ENCODE results near the gene DCDC2.
"Not testable (repeated sequence)": the region's sequence is repeated elsewhere in the genome, so short reads cannot be mapped to it uniquely, and the experiment has no call there.

DCDC2 gene

DNA sequence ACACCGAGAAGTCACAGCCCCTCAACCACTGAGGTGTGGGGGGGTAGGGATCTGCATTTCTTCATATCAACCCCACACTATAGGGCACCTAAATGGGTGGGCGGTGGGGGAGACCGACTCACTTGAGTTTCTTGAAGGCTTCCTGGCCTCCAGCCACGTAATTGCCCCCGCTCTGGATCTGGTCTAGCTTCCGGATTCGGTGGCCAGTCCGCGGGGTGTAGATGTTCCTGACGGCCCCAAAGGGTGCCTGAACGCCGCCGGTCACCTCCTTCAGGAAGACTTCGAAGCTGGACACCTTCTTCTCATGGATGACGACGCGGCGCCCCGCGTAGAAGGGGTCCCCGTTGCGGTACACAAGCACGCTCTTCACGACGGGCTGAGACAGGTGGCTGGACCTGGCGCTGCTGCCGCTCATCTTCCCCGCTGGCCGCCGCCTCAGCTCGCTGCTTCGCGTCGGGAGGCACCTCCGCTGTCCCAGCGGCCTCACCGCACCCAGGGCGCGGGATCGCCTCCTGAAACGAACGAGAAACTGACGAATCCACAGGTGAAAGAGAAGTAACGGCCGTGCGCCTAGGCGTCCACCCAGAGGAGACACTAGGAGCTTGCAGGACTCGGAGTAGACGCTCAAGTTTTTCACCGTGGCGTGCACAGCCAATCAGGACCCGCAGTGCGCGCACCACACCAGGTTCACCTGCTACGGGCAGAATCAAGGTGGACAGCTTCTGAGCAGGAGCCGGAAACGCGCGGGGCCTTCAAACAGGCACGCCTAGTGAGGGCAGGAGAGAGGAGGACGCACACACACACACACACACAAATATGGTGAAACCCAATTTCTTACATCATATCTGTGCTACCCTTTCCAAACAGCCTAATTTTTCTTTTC lies at the start of gene DCDC2:
DCDC2 (minus strand) TSS at position 724 of the 883 bp plus-strand sequence; CDS start at position 415, 309 bp downstream.
- DNase-seq = peak; percentile 36

- DNase-seq = no peak
Observed at GRCh38 chr6:24405262-24405661, 47.4 kb upstream of the DCDC2 start.

DNA sequence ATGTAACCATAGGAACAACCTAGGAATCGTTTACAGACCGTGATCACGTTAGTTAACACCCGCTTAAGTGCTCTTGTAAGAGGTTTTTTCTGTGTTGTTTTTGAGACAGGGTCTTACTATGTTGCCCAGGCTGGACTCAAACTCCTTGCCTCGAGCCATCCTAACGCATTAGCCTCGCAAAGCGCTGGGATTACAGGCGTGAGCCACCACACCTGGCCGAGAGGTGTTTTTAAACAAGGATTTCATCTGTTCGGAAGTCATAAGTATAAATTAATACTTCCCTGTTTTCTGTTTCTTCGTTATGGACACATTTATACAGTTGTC lies 45.6 kb upstream of the DCDC2 start:
- DNase-seq = no peak

DNA sequence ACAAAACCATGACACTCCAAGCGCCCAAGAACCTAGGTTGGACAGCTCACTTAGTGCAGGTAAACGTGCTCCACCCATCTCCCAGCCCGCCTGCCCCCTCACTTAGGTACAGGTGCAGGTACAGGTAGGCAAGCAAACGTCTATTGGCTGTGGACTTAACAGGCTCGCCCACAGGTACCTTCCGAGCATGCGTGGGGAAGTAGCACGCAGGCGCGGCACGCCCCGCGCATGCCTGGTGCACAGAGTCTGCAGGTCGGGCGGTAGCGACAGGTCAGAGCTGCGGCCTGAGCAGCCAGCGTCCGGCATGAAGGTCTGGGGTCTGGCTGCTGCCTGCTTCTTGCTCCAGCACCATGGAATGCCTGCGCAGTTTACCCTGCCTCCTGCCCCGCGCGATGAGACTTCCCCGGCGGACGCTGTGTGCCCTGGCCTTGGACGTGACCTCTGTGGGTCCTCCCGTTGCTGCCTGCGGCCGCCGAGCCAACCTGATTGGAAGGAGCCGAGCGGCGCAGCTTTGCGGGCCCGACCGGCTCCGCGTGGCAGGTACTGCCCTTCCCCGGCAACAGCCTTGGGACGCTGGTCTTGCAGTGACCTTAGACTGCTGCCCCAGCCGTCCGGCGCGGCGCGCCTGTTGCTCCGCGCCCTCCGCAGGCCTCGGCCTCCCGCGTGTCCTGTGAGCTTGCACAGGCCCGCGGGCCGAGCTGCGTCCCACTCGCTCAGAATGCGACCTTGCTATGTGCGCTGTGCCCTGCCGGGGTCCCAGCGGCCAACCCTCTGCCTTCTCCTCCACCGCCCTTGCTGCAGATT lies 45.0 kb upstream of the DCDC2 start, which contains the start of gene MRS2:
MRS2 (plus strand) TSS at position 240 of the 804 bp plus-strand sequence; CDS start at position 351, 111 bp downstream.
- DNase-seq = peak; percentile 84

GRCh38 chr6:24401458-24401857 lies 43.6 kb upstream of the DCDC2 start:
- no peak for DNase-seq

DNA sequence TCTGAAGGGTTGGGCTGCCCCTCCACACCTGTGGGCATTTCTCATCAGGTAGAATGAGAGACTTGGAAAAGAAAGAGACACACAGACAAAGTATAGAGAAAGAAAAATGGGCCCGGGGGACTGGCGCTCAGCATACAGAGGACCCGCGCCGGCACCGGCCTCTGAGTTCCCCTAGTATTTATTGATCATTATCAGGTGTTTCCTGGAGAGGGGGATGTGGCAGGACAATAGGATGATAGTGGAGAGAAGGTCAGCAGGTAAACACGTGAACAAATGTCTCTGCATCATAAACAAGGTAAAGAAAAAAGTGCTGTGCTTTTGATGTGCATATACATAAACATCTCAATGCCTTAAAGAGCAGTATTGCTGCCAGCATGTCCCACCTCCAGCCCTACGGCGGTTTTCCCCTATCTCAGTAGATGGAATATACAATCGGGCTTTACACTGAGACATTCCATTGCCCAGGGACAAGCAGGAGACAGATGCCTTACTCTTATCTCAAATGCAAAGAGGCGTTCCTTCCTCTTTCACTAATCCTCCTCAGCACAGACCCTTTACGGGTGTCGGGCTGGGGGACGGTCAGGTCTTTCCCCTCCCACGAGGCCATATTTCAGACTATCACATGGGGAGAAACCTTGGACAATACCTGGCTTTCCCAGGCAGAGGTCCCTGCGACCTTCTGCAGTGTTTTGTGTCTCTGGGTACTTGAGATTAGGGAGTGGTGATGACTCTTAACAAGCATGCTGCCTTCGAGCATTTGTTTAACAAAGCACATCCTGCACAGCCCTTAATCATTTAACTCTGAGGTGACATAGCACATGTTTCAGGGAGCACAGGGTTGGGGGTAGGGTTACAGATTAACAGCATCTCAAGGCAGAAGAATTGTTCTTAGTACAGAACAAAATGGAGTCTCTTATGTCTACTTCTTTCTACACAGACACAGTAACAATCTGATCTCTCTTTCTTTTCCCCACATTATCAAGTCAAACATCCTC lies 42.5 kb upstream of the DCDC2 start:
- DNase-seq = not testable (repeated sequence)

DNA sequence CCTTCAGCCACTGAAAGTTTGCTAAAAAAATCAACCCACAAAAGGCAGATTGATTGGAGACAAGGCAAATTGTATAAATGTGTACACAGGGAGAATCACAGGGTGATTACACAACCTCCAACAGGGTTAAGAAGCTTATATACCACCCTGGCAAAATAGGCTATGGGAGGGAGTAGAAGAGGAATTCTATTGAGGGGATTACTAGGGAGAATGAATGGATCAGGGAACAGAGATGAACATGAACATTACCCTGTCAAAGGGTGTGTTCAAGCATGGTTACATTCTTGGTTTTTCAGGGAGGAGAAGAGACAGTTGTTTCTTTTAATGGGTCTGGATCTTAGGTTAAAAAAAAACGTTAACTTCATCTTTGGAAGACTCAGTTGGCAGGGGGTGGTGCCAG lies 39.8 kb upstream of the DCDC2 start:
- DNase-seq = no peak

- no peak for DNase-seq
Observed at GRCh38 chr6:24396824-24397223, 39.0 kb upstream of the DCDC2 start.

DNA sequence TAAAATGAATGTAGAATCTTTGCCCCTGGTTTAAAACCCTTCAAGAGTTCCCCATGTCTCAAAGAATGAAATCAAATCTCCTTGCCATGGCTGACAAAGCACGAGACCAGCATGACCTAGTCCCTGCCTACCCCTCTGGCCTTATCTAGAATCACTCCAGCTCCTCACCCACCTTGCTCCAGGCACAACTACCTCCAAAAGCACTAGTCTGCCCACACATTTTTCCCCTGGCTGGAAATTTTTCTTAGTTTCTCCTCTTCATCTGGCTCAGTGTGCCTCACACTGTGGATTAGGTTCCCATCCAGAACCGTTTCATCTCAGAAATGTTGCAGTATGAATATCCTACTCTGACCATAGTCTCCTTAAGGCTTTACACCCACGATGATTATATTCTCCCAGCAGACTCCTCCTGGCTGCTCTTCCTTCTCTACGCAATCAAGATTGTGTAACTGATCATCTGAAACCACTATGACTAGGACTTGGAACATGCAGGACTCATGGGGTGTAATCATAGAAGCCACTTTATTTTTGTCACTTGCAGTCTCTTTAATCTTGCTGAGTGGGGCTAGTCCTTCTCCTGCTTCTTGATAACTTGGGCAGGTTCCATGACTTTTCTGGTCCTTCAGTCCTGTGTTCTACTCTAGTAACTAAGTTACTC lies 37.0 kb upstream of the DCDC2 start:
- no peak for DNase-seq

DNA sequence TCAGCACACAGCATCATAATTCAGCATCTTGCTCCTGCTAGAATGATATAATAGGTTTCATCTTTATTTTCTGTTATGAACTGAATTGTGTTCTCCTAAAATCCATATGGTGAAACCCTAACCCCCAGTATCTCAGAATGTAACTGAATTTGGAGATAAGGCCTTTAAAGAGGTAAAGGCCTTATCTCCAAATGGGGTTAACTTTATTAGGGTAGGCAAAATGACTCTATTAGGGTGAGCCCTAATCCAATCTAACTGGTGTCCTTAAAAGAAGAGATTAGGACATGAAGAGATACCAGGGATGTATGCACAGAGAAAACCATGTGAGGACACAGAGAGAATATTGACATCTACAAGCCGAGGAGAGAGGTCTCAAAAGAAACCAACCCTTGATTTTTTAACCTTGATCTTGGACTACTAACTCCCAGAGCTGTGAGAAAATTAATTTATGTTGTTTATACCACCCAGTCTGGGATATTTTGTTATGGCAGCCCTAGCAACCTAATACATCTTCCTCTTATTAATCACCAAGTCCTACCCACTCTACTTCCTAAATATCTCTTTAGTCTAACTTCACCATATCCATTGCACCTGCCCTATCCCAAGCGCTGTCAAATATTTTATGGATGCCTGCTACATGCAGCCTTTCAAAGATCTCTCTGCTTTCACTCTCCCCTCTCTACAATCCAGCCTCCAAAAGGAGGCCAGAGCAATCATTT lies 36.4 kb upstream of the DCDC2 start:
- DNase-seq = no peak

DNA sequence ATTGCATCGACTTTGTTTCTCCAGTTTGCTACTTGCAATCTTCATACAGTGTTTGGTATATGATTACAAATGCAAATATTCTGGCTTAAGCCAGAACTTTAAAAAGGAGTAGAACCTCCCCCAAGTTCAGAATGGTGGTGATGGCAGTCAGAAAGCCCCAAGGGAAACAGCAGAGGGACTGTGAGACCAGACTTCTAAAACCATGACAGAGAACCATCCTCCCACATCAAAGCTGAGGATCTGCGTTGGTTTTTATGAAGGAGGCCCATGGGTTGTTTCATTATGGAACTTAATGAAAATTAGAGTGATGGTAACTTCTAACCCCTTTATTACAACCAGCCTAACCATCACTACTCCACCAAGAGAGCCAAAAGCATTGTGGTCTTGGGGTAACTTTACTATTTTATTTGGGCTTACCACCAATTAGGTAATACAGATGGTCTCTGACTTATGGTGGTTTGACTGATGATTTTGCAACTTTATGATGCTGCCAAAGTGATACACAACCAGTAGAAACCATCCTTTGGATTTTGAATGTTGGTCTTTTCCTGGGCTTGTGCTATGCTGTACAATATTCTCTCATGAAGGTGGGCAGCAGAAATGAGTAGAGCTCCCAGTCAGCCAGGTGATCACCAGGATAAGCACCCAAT lies 34.0 kb upstream of the DCDC2 start:
- no peak for DNase-seq

DNA sequence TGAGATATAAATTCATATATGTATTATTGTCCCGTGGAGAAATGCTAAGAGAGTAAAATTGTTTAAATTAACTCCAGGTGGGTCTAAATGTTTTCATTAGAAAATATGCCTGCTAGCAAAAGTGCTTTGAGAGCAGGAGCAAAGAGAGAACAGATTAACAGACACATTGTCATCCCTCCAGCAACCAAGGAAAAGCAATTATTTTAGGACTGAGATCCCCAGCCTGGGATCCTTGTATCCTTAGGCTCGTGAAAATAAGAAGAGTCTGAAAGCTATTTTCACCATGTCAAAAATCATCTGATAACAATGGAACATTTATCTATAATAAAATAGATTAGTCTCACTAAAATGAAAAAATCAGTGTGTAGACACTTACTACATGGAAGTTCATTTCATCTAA lies 33.3 kb upstream of the DCDC2 start:
- no peak for DNase-seq

DNA sequence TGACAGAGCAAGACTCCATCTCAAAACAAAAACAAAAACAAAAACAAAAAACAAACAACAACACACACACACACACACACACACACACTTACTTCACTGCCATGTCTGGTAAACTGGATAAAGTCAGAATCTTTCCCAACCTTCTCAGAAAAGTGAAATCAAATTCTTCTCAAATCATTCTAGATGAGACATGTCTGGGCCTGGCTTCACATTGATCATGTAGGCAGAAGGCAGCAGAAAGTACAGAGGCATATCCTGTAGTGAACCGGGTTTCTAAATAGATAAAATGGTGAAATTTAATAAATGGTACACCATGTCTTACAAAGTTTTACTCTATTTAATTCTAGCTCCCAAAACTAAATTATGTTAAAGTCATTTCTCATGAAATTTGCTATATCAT lies 30.0 kb upstream of the DCDC2 start:
- no peak for DNase-seq

GRCh38 chr6:24385536-24386269 lies 27.8 kb upstream of the DCDC2 start:
- DNase-seq = no peak

GRCh38 chr6:24384369-24385130 lies 26.7 kb upstream of the DCDC2 start:
- DNase-seq = not testable (repeated sequence)

- DNase-seq = not testable (repeated sequence)
Observed at GRCh38 chr6:24382891-24383494, 25.1 kb upstream of the DCDC2 start.

GRCh38 chr6:24382220-24382540 lies 24.3 kb upstream of the DCDC2 start:
- no peak for DNase-seq

- DNase-seq = no peak
Observed at GRCh38 chr6:24381476-24382219, 23.8 kb upstream of the DCDC2 start.

All from CD4-positive, alpha-beta T cell treated with Interferon gamma for 1 hour (primary cell).